ENCODE data around the gene TNFRSF21.

The TNFRSF21 gene

GRCh38 chr6:47263268-47263667 is 46.4 kb downstream of the TNFRSF21 start:
- DNase-seq (ENCODE audit: low read depth) = no peak
- no peak overlapping the region for H3K4me3 ChIP-seq (ENCODE audit: low read depth, low read length)
- TF ChIP-seq CTCF (IDR thresholded peaks at IDR 0.05; ENCODE audit: low read depth, low read length) = no peak
- no peak for TF ChIP-seq POLR2A (IDR thresholded peaks at IDR 0.05; ENCODE audit: extremely low read depth, insufficient read length)
- no peak for TF ChIP-seq MAX (IDR thresholded peaks at IDR 0.05; ENCODE audit: low read depth, low read length)
- no peak for TF ChIP-seq MYC (IDR thresholded peaks at IDR 0.05; ENCODE audit: low read depth, low read length)

- DNase-seq (ENCODE audit: low read depth) = no peak
- TF ChIP-seq MYC (IDR thresholded peaks at IDR 0.05; ENCODE audit: low read depth, low read length) (no peak), CTCF (IDR thresholded peaks at IDR 0.05; ENCODE audit: low read depth, low read length) (no peak), MAX (IDR thresholded peaks at IDR 0.05; ENCODE audit: low read depth, low read length) (no peak), POLR2A (IDR thresholded peaks at IDR 0.05; ENCODE audit: extremely low read depth, insufficient read length) (no peak)
- H3K4me3 ChIP-seq (ENCODE audit: low read depth, low read length) = no peak overlapping the region
Measured at GRCh38 chr6:47262231-47262630, 47.5 kb downstream of the TNFRSF21 start.

- no peak for DNase-seq (ENCODE audit: low read depth)
- TF ChIP-seq MAX (IDR thresholded peaks at IDR 0.05; ENCODE audit: low read depth, low read length) = no peak
- no peak for TF ChIP-seq CTCF (IDR thresholded peaks at IDR 0.05; ENCODE audit: low read depth, low read length)
- TF ChIP-seq POLR2A (IDR thresholded peaks at IDR 0.05; ENCODE audit: extremely low read depth, insufficient read length) = no peak
- no peak for TF ChIP-seq MYC (IDR thresholded peaks at IDR 0.05; ENCODE audit: low read depth, low read length)
- H3K4me3 ChIP-seq (ENCODE audit: low read depth, low read length) = no peak overlapping the region
Measured at GRCh38 chr6:47261191-47261590, 48.5 kb downstream of the TNFRSF21 start.

GRCh38 chr6:47260021-47260420 is 49.7 kb downstream of the TNFRSF21 start:
- H3K4me3 ChIP-seq (ENCODE audit: low read depth, low read length) = no peak overlapping the region
- no peak for TF ChIP-seq POLR2A (IDR thresholded peaks at IDR 0.05; ENCODE audit: extremely low read depth, insufficient read length)
- no peak for TF ChIP-seq MYC (IDR thresholded peaks at IDR 0.05; ENCODE audit: low read depth, low read length)
- no peak for TF ChIP-seq CTCF (IDR thresholded peaks at IDR 0.05; ENCODE audit: low read depth, low read length)
- no peak for TF ChIP-seq MAX (IDR thresholded peaks at IDR 0.05; ENCODE audit: low read depth, low read length)
- DNase-seq (ENCODE audit: low read depth) = no peak

- TF ChIP-seq MYC (IDR thresholded peaks at IDR 0.05; ENCODE audit: low read depth, low read length) (no peak), MAX (IDR thresholded peaks at IDR 0.05; ENCODE audit: low read depth, low read length) (no peak), CTCF (IDR thresholded peaks at IDR 0.05; ENCODE audit: low read depth, low read length) (no peak), POLR2A (IDR thresholded peaks at IDR 0.05; ENCODE audit: extremely low read depth, insufficient read length) (no peak)
- no peak for DNase-seq (ENCODE audit: low read depth)
- no peak overlapping the region for H3K4me3 ChIP-seq (ENCODE audit: low read depth, low read length)
Measured at GRCh38 chr6:47258724-47259347, 50.9 kb downstream of the TNFRSF21 start.

Measured in NB4 (cell line).